Esophagus muscularis mucosa (tissue), 4 donors: ENCODE data around the gene TCEAL5. TPM values are rescaled to one million over a fixed set of nuclear protein-coding genes. Genes with fewer than 3 reads are reported as not detected.
A peak's percentile ranks its signal among the peaks of the same experiment; 100 is the strongest.
"Not testable (repeated sequence)": the region's sequence is repeated elsewhere in the genome, so short reads cannot be mapped to it uniquely, and the experiment has no call there.

Source experiments
- DNase-seq: peaks from one replicate; pipeline ENCODE4 v3.0.0-alpha.2; 2017; ENCODE audit errors: extremely low spot score
- H3K27ac ChIP-seq, 4 donors: fragments of 200-600 bp; sonication (generic); replicated peaks in 1 of 4; 1 replicate in 3 of 4; 2 replicates in 1 of 4; pipeline ENCODE4 v1.5.1; 2016 to 2019; ENCODE audit warnings: mild to moderate bottlenecking in 1 of 4
- H3K27me3 ChIP-seq, 4 donors: fragments of 200-600 bp; sonication (generic); one replicate each; pipeline versions ENCODE4 v1.5.1 to v1.6.0; 2016 to 2019
- H3K36me3 ChIP-seq, 4 donors: fragments of 200-600 bp; sonication (generic); one replicate each; pipeline ENCODE4 v1.5.1; 2016 to 2019
- H3K4me1 ChIP-seq, 4 donors: fragments of 200-600 bp; sonication (generic); one replicate each; pipeline ENCODE4 v1.5.1; 2016 to 2019
- H3K4me3 ChIP-seq, 4 donors: fragments of 200-600 bp; sonication (generic); 1 replicate in 2 of 4; 2 replicates in 2 of 4; pipeline ENCODE4 v1.5.1; 2016 to 2019; ENCODE audit warnings: mild to moderate bottlenecking in 4 of 4, moderate library complexity in 1 of 4
- H3K9me3 ChIP-seq, 4 donors: fragments of 200-600 bp; sonication (generic); 1 replicate in 3 of 4; 2 replicates in 1 of 4; pipeline ENCODE4 v1.5.1; 2016 to 2019
- CTCF ChIP-seq, 3 experiments: fragments of 200-600 bp in 2 of 3; fragments of 450-650 bp in 1 of 3; sonication (generic) in 2 of 3; IDR thresholded peaks; one replicate each; pipeline ENCODE4 v1.5.1; 2017 to 2019; ENCODE audit warnings: antibody characterized with exemption in 3 of 3, mild to moderate bottlenecking in 2 of 3, moderate library complexity in 1 of 3
- EP300 ChIP-seq: sonication (generic); formaldehyde crosslinking; IDR thresholded peaks from one replicate; pipeline ENCODE4 v1.6.1; 2017; ENCODE audit warnings: antibody characterized with exemption
- POLR2A ChIP-seq: fragments of 450-650 bp; IDR thresholded peaks from one replicate; pipeline ENCODE4 v1.6.1; 2017; ENCODE audit warnings: antibody characterized with exemption, moderate library complexity, mild to moderate bottlenecking, low read depth
- POLR2AphosphoS5 ChIP-seq, 2 donors: sonication (generic); formaldehyde crosslinking; IDR thresholded peaks; one replicate each; pipeline ENCODE4 v1.6.1; 2017; ENCODE audit warnings: antibody characterized with exemption in 2 of 2
- WGBS: methylation state at CpG from one replicate; pipeline ENCODE4 v1.1.5; 2018; 5-methylcytosine and 5-hydroxymethylcytosine counted together
- intact Hi-C: fragments of 100-400 bp; cut with DNase I; formaldehyde crosslinking; loops from one replicate; pipeline ENCODE4 v1.15.1; 2023
- total RNA-seq, 4 donors: library from RNA; depleted of rRNA; stranded (reverse); fragments of >200 nt; gene quantifications; one replicate each; pipeline versions ENCODE4 v1.1.0 to v1.2.1, GENCODE V29; 2016

TCEAL5 gene
- total RNA-seq, 4 donors from 2014 or later: 0.33 to 1.0 (median 0.97) TPM; not detected in 1

GRCh38 chrX:103250977-103251376 is 25.6 kb downstream of the TCEAL5 start:
- TF ChIP-seq EP300 (no peak), POLR2AphosphoS5 (IDR thresholded peaks at IDR 0.05) (no peak), POLR2A (no peak), CTCF (IDR thresholded peaks at IDR 0.05) (no peak)
- intact Hi-C loops: loop anchor here (5.0 kb wide), 1 partner anchor 34 kb away; the partner anchor contains the start of gene BEX4
- WGBS: 61% methylated on average over 5 of the region's 5 CpGs

GRCh38 chrX:103249805-103250204 is 26.7 kb downstream of the TCEAL5 start:
- peaks cover 0 to 11% (median 3%) of the 10 kb centered on the region in 4 donors for H3K4me1 ChIP-seq
- WGBS: 65% methylated on average over 1 of the region's 1 CpG
- intact Hi-C loops: loop anchor here (5.0 kb wide), 1 partner anchor 33 kb away; the partner anchor contains the start of gene BEX4
- H3K9me3 ChIP-seq: no peaks in the 10 kb centered on the region
- H3K36me3 ChIP-seq: peaks cover 0 to 5% (median 2%) of the 10 kb centered on the region in 4 donors
- no peak overlapping the region for H3K27ac ChIP-seq
- TF ChIP-seq EP300 (no peak), POLR2AphosphoS5 (IDR thresholded peaks at IDR 0.05) (no peak), POLR2A (no peak), CTCF (IDR thresholded peaks at IDR 0.05) (no peak)
- H3K27me3 ChIP-seq: no peaks in the 10 kb centered on the region
- no peak overlapping the region for H3K4me3 ChIP-seq
- no peak for DNase-seq

More at GRCh38 chrX:103250977-103251376, 25.6 kb downstream of the TCEAL5 start:
- no peak for DNase-seq
- Histone ChIP-seq H3K9me3 (no peaks in the 10 kb centered on the region), H3K4me1 (peaks cover 0 to 11% (median 3%) of the 10 kb centered on the region in 4 donors), H3K36me3 (peaks cover 0 to 5% (median 2%) of the 10 kb centered on the region in 4 donors), H3K27me3 (no peaks in the 10 kb centered on the region), H3K27ac (no peak overlapping the region), H3K4me3 (no peak overlapping the region)

- TF ChIP-seq EP300: no peak
- TF ChIP-seq CTCF (IDR thresholded peaks at IDR 0.05): peak; percentile 36 to 46 (median 41)
- Histone ChIP-seq H3K9me3 (no peaks in the 10 kb centered on the region), H3K27ac (no peak overlapping the region), H3K4me1 (peaks cover 0 to 10% (median 2%) of the 10 kb centered on the region in 4 donors), H3K36me3 (peaks cover 0 to 5% (median 2%) of the 10 kb centered on the region in 4 donors), H3K4me3 (no peak overlapping the region), H3K27me3 (no peaks in the 10 kb centered on the region)
- DNase-seq: no peak
- intact Hi-C loops: no loop called here
These were observed 28.0 kb downstream of the TCEAL5 start for GRCh38 chrX:103248553-103248952.

- intact Hi-C loops: no loop called here
- TF ChIP-seq POLR2A (no peak), CTCF (IDR thresholded peaks at IDR 0.05) (no peak), EP300 (no peak), POLR2AphosphoS5 (IDR thresholded peaks at IDR 0.05) (no peak)
These were observed 36.4 kb downstream of the TCEAL5 start for GRCh38 chrX:103240155-103240554.

GRCh38 chrX:103236296-103236695 is 40.3 kb downstream of the TCEAL5 start:
- intact Hi-C loops: no loop called here
- Histone ChIP-seq H3K9me3 (no peaks in the 10 kb centered on the region), H3K27ac (no peak overlapping the region), H3K4me3 (no peak overlapping the region), H3K27me3 (no peaks in the 10 kb centered on the region), H3K4me1 (no peaks in the 10 kb centered on the region), H3K36me3 (no peaks in the 10 kb centered on the region)
- WGBS: 72% methylated on average over 1 of the region's 1 CpG
- no peak for DNase-seq
- TF ChIP-seq POLR2AphosphoS5 (IDR thresholded peaks at IDR 0.05) (no peak), POLR2A (no peak), CTCF (IDR thresholded peaks at IDR 0.05) (no peak), EP300 (no peak)

More at GRCh38 chrX:103240155-103240554, 36.4 kb downstream of the TCEAL5 start:
- no peaks in the 10 kb centered on the region for H3K9me3 ChIP-seq
- no peak overlapping the region for H3K27ac ChIP-seq
- no peak overlapping the region for H3K4me3 ChIP-seq
- no peaks in the 10 kb centered on the region for H3K27me3 ChIP-seq
- no peaks in the 10 kb centered on the region for H3K4me1 ChIP-seq
- DNase-seq: no peak
- no peaks in the 10 kb centered on the region for H3K36me3 ChIP-seq

- H3K9me3 ChIP-seq, H3K36me3 ChIP-seq, H3K27me3 ChIP-seq, H3K4me3 ChIP-seq, H3K27ac ChIP-seq, H3K4me1 ChIP-seq, intact Hi-C loops, DNase-seq: not testable (repeated sequence)
- WGBS: 28% methylated on average over 2 of the region's 2 CpGs
These were observed 40.9 kb downstream of the TCEAL5 start for GRCh38 chrX:103235608-103236007.
